ENCODE measurements around the gene COPG2.

COPG2 gene

GRCh38 chr7:130667593-130668257, 823 bp downstream of the COPG2 start:
- Histone ChIP-seq H3K4me3 (replicated peaks; ENCODE audit: low read depth, low read length) (peak overlapping the region; percentile 75), H3K27me3 (replicated peaks; ENCODE audit: control insufficient read depth, insufficient read depth, low read length) (no peaks in the 10 kb centered on the region), H3K36me3 (ENCODE audit: control insufficient read depth, insufficient read depth, low read length) (no peaks in the 10 kb centered on the region)
- DNase-seq (ENCODE audit: extremely low read depth, insufficient read length), result no peak
- no peak for TF ChIP-seq CTCF (IDR thresholded peaks at IDR 0.05; ENCODE audit: insufficient read depth, low read length, poor library complexity, severe bottlenecking)

- Histone ChIP-seq H3K4me3 (replicated peaks; ENCODE audit: low read depth, low read length) (no peak overlapping the region), H3K27me3 (replicated peaks; ENCODE audit: control insufficient read depth, insufficient read depth, low read length) (no peaks in the 10 kb centered on the region), H3K36me3 (ENCODE audit: control insufficient read depth, insufficient read depth, low read length) (no peaks in the 10 kb centered on the region)
- TF ChIP-seq CTCF (IDR thresholded peaks at IDR 0.05; ENCODE audit: insufficient read depth, low read length, poor library complexity, severe bottlenecking), result no peak
- DNase-seq (ENCODE audit: extremely low read depth, insufficient read length), result no peak
These were observed 6.1 kb downstream of the COPG2 start for GRCh38 chr7:130662426-130662825.

GRCh38 chr7:130655286-130655685, 13.3 kb downstream of the COPG2 start:
- no peak for TF ChIP-seq CTCF (IDR thresholded peaks at IDR 0.05; ENCODE audit: insufficient read depth, low read length, poor library complexity, severe bottlenecking)
- no peak for DNase-seq (ENCODE audit: extremely low read depth, insufficient read length)
- no peaks in the 10 kb centered on the region for H3K36me3 ChIP-seq (ENCODE audit: control insufficient read depth, insufficient read depth, low read length)
- no peak overlapping the region for H3K4me3 ChIP-seq (replicated peaks; ENCODE audit: low read depth, low read length)
- H3K27me3 ChIP-seq (replicated peaks; ENCODE audit: control insufficient read depth, insufficient read depth, low read length), result no peaks in the 10 kb centered on the region

- Histone ChIP-seq H3K4me3 (replicated peaks; ENCODE audit: low read depth, low read length) (no peak overlapping the region), H3K36me3 (ENCODE audit: control insufficient read depth, insufficient read depth, low read length) (no peaks in the 10 kb centered on the region), H3K27me3 (replicated peaks; ENCODE audit: control insufficient read depth, insufficient read depth, low read length) (no peaks in the 10 kb centered on the region)
- no peak for DNase-seq (ENCODE audit: extremely low read depth, insufficient read length)
- TF ChIP-seq CTCF (IDR thresholded peaks at IDR 0.05; ENCODE audit: insufficient read depth, low read length, poor library complexity, severe bottlenecking), result no peak
These were observed 13.7 kb downstream of the COPG2 start for GRCh38 chr7:130654850-130655249.

GRCh38 chr7:130650611-130651120, 17.9 kb downstream of the COPG2 start:
- no peaks in the 10 kb centered on the region for H3K36me3 ChIP-seq (ENCODE audit: control insufficient read depth, insufficient read depth, low read length)
- no peak overlapping the region for H3K4me3 ChIP-seq (replicated peaks; ENCODE audit: low read depth, low read length)
- DNase-seq (ENCODE audit: extremely low read depth, insufficient read length), result no peak
- no peak for TF ChIP-seq CTCF (IDR thresholded peaks at IDR 0.05; ENCODE audit: insufficient read depth, low read length, poor library complexity, severe bottlenecking)
- H3K27me3 ChIP-seq (replicated peaks; ENCODE audit: control insufficient read depth, insufficient read depth, low read length), result no peaks in the 10 kb centered on the region

All from GM06990 (cell line).